Measurements from ENCODE around the gene FARP1. TPM values are rescaled to one million over a fixed set of nuclear protein-coding genes. Genes with fewer than 3 reads are reported as not detected.

Gene FARP1
- total RNA-seq, 4 donors from 2014 or later = 28.3 to 69.2 (median 36.4) TPM

DNA sequence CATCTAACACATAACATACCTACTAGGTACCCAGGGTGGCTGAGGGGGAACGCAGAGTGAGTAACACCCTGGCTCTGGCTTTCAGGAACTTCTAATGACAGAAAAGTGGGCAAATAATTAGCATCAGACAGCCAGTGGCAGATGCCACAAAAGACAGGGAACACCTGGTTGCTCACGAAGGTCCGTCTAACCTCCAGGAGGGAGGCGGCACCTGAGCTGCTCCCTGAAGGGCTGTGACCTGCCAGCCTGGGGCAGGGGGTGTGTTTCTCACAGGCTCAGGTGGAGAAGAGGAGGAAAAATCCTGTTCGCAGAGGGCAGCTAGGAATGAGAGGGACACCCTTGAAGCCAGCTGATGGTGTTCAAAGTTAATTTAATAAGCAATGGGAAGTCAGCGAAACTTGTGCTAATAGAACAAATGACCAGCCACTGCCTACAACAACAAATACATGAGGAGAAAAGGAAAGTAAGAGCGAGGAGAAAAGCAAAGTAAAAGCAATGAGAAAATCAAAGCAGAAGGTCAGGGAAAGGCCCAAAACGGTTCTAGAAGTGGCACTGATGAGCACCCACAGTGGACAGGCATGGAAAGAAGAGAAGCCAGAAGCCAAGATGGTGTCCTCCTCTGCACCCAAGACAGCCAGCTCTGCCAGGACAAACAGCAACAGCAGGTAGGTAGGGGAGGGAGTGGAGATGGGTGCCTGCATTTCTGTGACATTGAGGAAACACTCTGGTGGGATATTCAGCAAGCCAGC is 346.7 kb downstream of the FARP1 start:
- H3K36me3 ChIP-seq = no peaks in the 10 kb centered on the region
- no peaks in the 10 kb centered on the region for H3K9me3 ChIP-seq
- no peaks in the 10 kb centered on the region for H3K27me3 ChIP-seq
- no peak for ATAC-seq
- WGBS, 2 donors (ENCODE audit: low coverage in 1 of 2) = 40 to 81% methylated on average over 1 to 6 of the region's 8 CpGs
- H3K4me1 ChIP-seq = peaks cover 3 to 100% (median 40%) of the 10 kb centered on the region in 3 donors
- H3K4me3 ChIP-seq = no peak overlapping the region
- no peak for TF ChIP-seq EP300 (IDR thresholded peaks at IDR 0.05)
- no peak for TF ChIP-seq POLR2A (IDR thresholded peaks at IDR 0.05)
- TF ChIP-seq CTCF (IDR thresholded peaks at IDR 0.05) = no peak
- H3K27ac ChIP-seq = peak overlapping the region in 1 of 4 donors; percentile 27

DNA sequence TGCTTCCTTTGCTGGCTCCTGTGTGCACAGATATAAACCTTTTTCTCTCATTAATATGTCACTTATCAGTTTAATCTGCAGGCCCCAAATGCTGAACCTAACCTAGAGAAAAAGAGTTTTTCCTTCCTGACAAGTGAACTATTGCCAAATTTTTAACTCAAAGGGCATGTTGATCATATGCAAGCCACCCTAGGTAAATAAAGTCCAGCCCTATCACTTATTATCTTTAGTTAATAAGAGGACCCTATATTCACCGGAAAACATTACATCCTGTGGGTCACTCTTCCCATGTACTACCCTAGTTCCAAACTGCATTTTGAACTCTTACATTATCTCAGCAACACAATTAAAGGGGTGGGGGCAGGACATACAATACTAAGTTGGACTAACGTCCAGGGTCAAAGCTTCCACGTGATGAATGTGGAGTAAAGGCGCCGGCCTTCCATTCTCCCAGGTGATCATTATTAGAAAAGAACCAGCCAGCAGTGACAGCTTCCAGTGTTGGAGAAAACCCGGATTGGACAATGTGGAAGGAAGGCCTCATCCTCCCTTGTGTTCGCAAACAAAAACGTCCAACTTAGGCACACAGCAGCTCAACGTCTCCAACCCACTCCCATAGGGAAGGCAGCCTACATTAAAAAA is 347.4 kb downstream of the FARP1 start:
- no peak for TF ChIP-seq CTCF (IDR thresholded peaks at IDR 0.05)
- TF ChIP-seq POLR2AphosphoS5 (IDR thresholded peaks at IDR 0.05) = no peak
- TF ChIP-seq POLR2A (IDR thresholded peaks at IDR 0.05) = no peak
- TF ChIP-seq EP300 (IDR thresholded peaks at IDR 0.05) = no peak
- Histone ChIP-seq H3K9me3 (no peaks in the 10 kb centered on the region), H3K27ac (peak overlapping the region in 1 of 4 donors; percentile 27), H3K4me3 (no peak overlapping the region), H3K36me3 (no peaks in the 10 kb centered on the region), H3K27me3 (no peaks in the 10 kb centered on the region), H3K4me1 (peaks cover 3 to 100% (median 40%) of the 10 kb centered on the region in 3 donors)
- WGBS, 2 donors (ENCODE audit: low coverage in 1 of 2) = 78% methylated on average over 4 of the region's 9 CpGs; no CpG with 5 or more reads in 1 of the 2 donors
- peak; percentile 5 for ATAC-seq

DNA sequence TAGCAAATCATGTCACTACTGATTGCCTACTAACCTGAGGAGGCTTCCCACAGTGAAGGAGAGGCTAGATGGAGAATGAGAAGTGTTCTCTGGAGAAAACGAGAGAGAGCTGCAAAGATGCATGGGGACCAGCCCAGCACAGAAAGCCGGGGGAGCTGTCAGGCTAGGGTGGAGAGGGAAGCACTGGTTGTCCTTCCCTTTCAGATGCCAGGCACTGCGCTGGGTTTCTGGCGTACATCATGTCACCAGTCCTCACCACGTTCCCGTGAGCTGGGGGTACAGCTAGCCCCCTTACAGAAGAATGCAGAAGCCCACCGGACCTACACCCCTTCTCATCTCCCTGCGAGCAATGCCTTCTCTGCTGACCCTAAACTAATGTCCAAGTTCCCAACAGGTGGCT is 348.0 kb downstream of the FARP1 start:
- no peak for ATAC-seq
- 82 to 100% methylated on average over 1 to 3 of the region's 8 CpGs for WGBS, 2 donors (ENCODE audit: low coverage in 1 of 2)
- Histone ChIP-seq H3K9me3 (no peaks in the 10 kb centered on the region), H3K27me3 (no peaks in the 10 kb centered on the region), H3K4me1 (peaks cover 5 to 100% (median 39%) of the 10 kb centered on the region in 3 donors), H3K36me3 (no peaks in the 10 kb centered on the region), H3K4me3 (no peak overlapping the region), H3K27ac (peak overlapping the region in 1 of 4 donors; percentile 8)
- TF ChIP-seq POLR2A (IDR thresholded peaks at IDR 0.05) (no peak), CTCF (IDR thresholded peaks at IDR 0.05) (no peak), POLR2AphosphoS5 (IDR thresholded peaks at IDR 0.05) (no peak), EP300 (IDR thresholded peaks at IDR 0.05) (no peak)

DNA sequence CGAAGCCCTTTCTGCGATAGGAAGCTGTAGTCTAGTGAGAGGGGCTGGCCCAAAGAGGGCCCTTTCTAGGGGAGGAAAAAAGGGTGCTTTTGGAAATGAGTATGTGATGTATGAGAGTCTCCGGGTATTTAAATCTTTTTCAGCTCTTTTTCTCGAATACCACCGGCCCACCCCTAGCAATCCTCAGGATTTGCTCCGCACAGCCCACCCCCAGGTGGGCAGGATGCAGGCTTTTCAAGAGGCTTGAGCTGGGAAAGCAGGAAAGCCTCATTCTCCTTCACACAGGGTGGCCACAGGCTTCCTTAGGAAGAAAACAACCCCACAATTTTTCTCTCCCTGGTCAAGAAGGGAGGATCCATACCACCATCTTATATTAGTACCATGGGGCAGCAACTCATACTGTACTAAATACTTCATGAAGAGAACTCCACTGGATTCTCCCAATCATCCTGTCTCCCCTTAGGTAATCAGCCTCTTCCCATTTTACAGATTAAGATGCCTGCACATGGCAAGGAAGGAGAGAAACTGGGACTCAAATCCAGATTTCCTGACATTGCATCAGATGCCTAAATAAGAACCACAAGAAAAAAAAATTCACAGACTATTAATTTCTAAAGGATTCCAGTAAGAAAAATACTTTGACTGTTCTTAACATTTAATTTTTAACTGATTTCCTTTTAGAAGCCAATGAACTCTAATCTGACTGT is 349.6 kb downstream of the FARP1 start:
- Histone ChIP-seq H3K4me1 (peaks cover 16 to 100% (median 49%) of the 10 kb centered on the region in 3 donors), H3K4me3 (no peak overlapping the region), H3K27ac (peak overlapping the region in 2 of 4 donors; percentile 53 to 83), H3K9me3 (no peaks in the 10 kb centered on the region), H3K36me3 (no peaks in the 10 kb centered on the region), H3K27me3 (no peaks in the 10 kb centered on the region)
- no peak for ATAC-seq
- WGBS, 2 donors (ENCODE audit: low coverage in 1 of 2) = 85 to 89% methylated on average over 6 of the region's 6 CpGs
- TF ChIP-seq POLR2AphosphoS5 (IDR thresholded peaks at IDR 0.05) (no peak), CTCF (IDR thresholded peaks at IDR 0.05) (no peak), EP300 (IDR thresholded peaks at IDR 0.05) (no peak), POLR2A (IDR thresholded peaks at IDR 0.05) (no peak)

All from gastroesophageal sphincter (tissue), 4 donors.